ENCODE data around the gene HIC2. TPM values are rescaled to one million over a fixed set of nuclear protein-coding genes. Genes with fewer than 3 reads are reported as not detected.
"Not testable (repeated sequence)": the region's sequence is repeated elsewhere in the genome, so short reads cannot be mapped to it uniquely, and the experiment has no call there.

HIC2 gene
- polyA plus RNA-seq, 1 experiment: 0.54 TPM

DNA sequence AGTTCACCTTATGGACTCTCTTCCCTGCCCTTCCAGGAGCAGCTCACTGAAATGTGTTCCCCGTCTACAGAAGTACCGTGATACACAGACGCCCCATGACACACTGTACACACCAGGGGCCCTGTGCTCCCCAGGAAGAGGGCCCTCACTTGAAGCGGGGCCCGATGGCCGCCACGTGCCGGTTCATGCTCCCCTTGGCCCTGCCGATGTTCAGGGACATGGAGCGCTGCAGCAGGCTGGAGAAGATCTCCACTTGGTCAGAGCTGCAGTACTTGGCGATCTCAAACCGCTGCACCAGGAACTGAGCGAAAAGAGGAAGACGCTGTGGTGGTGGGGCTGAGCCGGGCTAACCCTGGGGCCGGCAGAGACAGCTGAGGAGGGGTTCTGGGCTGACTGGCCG lies 70.6 kb downstream of the HIC2 start:
- CTCF ChIA-PET; POLR2A ChIA-PET; H3K27me3 ChIP-seq (ENCODE audit: control insufficient read depth, insufficient read depth, low read length); DNase-seq (ENCODE audit: low read depth); H3K36me3 ChIP-seq (ENCODE audit: control insufficient read depth, insufficient read depth, low read length); H3K4me3 ChIP-seq (ENCODE audit: low read depth, low read length): not testable (repeated sequence)

DNA sequence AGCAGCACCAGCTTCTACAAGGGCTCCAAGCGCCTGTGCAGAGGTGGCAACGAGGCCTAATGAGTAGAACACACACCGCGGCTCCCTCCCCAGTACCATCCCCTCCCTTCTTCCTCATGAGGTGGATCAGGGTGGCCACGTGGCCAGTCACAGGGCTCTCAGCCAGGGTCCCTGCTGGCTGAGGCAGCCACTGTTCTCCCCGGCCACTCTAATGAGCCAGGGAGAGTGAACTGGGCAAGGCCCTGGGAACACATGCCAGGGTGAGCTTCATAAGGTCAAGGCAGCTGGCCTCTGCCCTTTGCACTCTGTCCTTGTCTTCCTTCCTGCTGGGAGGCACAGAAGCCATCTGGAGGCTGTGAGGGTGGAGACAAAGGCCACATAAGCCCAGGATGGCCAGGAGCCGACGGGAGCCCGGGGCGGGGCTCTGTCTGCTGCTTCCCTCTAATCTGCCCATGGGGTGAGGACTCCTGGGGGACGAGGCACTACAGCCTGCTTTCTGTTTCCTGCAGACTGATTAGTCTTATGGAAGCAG lies 72.0 kb downstream of the HIC2 start:
- H3K36me3 ChIP-seq (ENCODE audit: control insufficient read depth, insufficient read depth, low read length); CTCF ChIA-PET; H3K27me3 ChIP-seq (ENCODE audit: control insufficient read depth, insufficient read depth, low read length); H3K4me3 ChIP-seq (ENCODE audit: low read depth, low read length); POLR2A ChIA-PET; DNase-seq (ENCODE audit: low read depth): not testable (repeated sequence)

DNA sequence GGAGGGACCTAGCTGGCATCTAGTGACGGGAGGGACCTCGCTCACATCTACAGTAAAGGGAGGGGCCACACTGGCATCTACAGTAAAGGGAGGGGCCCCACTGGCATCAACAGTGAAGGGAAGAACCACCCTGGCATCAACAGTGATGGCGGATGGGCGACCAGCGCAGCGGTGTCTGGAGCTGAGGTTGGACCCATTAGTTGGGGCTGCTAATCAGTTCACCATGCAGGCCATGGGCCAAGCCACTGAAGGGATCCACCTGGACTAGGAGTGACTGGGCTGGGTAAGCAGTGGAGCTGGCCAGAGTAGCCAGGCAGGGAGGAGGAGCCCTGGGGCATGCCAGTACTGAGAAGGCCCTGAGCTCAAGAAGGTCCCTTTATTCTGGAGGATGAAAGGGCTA lies 73.4 kb downstream of the HIC2 start:
- CTCF ChIA-PET; H3K36me3 ChIP-seq (ENCODE audit: control insufficient read depth, insufficient read depth, low read length); H3K27me3 ChIP-seq (ENCODE audit: control insufficient read depth, insufficient read depth, low read length); POLR2A ChIA-PET; H3K4me3 ChIP-seq (ENCODE audit: low read depth, low read length); DNase-seq (ENCODE audit: low read depth): not testable (repeated sequence)

DNA sequence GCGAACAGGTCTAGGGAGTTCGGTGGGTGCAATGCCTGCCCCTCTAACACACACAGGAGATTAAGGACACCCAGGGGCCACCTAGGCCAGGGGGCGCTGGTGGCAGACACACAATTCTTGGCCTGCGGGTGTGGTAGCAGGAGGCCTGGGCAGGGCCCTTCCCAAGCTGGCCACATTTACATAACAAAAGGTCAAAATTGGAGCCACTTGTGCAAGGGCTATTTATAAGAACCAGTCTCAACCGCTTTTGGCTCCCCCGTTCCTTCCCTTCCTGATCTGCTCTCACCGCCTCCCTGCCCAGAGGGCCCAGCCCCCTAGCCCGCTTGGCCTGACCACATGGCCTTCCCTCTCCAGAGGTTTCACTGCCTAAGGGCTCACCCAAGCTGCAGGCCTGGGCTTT lies 75.1 kb downstream of the HIC2 start:
- H3K27me3 ChIP-seq (ENCODE audit: control insufficient read depth, insufficient read depth, low read length); DNase-seq (ENCODE audit: low read depth); CTCF ChIA-PET; H3K4me3 ChIP-seq (ENCODE audit: low read depth, low read length); POLR2A ChIA-PET; H3K36me3 ChIP-seq (ENCODE audit: control insufficient read depth, insufficient read depth, low read length): not testable (repeated sequence)

DNA sequence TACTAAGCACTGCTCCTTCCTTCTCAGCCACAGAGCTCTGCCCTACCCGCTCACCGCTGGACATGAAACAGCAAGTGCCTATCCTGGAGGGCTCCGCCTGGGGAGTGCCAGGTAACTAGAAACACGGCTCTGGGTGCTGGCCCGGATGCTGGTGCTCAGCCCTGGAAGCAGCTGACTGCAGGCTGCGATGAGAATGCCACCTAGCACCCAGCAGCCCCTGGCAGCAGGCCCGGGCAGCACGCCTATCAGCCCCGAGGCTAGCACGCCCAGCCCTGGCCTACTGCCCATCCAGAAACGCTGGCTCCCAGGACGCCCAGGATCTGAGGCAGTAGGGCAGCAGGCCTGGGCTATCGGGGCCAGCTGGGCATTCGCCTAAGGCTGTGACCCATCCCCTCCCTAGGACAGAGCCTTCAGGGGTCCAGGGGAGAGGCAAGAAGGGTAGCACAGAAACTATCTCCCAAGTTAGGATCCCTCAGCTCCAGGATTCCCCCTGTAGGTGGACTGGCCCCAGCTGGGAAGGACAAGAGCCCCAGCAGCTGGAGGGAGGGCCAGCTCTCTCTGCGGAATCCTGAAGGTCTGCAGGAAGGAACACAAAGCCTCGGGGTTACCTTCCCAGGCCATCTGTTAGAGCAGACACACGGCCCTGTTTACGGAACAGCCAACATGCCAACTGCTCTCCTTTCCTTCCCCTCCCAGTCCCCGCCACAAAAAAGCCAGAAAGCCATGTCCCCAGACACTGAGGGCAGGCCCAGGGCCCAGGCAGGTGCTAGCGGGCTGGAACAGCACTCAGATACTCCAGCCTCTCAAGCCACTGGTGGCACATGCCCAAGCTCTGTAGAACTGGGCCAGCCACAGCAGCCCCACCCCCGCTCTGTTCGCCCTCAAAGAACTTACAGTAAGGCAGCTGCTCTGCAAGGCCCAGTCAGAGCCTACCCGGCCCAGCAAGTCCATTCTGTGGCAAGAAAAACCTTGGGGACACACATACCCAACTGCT lies 76.9 kb downstream of the HIC2 start:
- DNase-seq (ENCODE audit: low read depth); CTCF ChIA-PET; H3K27me3 ChIP-seq (ENCODE audit: control insufficient read depth, insufficient read depth, low read length); H3K36me3 ChIP-seq (ENCODE audit: control insufficient read depth, insufficient read depth, low read length); POLR2A ChIA-PET; H3K4me3 ChIP-seq (ENCODE audit: low read depth, low read length): not testable (repeated sequence)

DNA sequence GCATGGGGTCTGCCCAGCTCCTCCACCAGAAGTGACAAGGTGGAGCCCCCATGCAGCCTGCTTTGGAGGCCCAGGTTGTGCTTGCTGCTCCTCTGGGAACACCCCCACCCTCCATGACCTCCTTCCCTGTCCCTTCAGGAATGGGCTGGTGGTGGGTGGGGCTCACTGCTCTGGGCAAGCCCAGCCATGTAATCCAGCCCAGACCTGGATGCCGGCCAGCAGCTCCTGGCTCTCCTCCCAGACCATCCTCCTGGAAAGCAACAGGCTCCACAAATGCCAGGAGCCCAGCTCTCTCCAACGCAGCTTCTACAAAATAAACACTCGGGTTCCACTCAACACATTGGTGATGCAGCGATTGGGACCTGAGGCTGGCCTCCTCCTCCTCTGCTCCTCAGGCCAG lies 80.8 kb downstream of the HIC2 start:
- H3K36me3 ChIP-seq (ENCODE audit: control insufficient read depth, insufficient read depth, low read length); H3K4me3 ChIP-seq (ENCODE audit: low read depth, low read length); DNase-seq (ENCODE audit: low read depth); CTCF ChIA-PET; H3K27me3 ChIP-seq (ENCODE audit: control insufficient read depth, insufficient read depth, low read length); POLR2A ChIA-PET: not testable (repeated sequence)

DNA sequence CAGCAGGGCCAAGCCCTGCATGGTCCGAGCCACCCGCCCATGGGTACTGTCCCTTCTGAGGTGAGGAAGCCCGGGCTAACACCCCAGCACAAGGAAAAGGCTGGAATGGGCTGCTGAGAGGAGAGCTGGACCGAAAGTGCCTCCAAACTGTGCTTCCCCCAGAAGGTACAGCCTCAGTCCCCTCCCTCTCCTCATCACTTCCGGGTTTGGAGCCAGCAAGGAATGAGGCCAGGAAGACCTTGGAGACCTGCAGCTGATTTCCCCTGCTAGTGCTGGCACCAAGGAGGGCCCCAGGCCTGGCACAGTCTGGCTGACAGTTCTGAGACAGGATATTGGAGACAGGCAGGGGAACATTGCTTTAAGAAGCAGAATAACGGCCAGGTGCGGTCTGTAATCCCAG lies 81.3 kb downstream of the HIC2 start:
- H3K4me3 ChIP-seq (ENCODE audit: low read depth, low read length); DNase-seq (ENCODE audit: low read depth); POLR2A ChIA-PET; CTCF ChIA-PET; H3K27me3 ChIP-seq (ENCODE audit: control insufficient read depth, insufficient read depth, low read length); H3K36me3 ChIP-seq (ENCODE audit: control insufficient read depth, insufficient read depth, low read length): not testable (repeated sequence)

DNA sequence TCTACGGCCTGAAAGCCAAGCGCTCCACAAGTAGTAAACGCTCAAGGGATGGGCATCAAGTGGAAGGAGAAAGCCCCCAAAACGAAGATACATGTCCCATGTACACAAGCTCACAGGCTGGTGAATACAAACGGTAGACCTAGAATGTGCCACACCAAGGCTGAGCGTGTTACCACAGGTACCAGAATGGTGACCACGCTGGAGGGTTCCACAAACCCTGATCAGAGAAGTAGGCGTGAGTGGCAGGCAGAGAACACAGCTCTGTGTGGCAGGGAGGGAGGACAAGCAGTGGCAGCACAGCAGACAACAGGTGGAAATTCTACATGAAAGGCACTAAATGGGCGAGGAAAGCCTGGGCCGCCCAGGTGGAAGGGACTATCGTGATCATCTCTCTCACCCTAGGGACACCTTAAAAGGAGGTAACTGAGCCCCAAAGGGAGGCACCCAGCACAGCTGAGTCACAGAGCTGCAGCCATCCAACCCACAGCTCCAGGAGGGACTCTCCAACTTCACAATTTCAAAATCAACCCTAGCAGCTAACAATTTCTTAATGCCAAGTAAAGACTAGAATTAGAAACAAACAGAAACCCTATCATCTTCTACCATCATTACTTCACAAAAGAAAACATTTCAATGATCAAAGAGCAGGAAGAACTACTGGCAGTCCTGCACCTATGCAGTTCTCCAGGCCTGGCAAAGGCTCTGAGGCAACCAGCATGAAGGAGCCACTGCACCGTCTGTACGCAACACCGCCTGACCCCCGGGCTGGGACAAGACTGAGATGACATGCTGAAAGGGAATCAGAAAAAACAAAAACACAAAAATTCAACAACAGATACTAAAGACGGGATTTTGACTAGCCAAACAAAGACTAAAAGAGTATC lies 82.7 kb downstream of the HIC2 start:
- H3K27me3 ChIP-seq (ENCODE audit: control insufficient read depth, insufficient read depth, low read length); H3K36me3 ChIP-seq (ENCODE audit: control insufficient read depth, insufficient read depth, low read length); H3K4me3 ChIP-seq (ENCODE audit: low read depth, low read length); POLR2A ChIA-PET; DNase-seq (ENCODE audit: low read depth); CTCF ChIA-PET: not testable (repeated sequence)

Small RNA genes lying within 50 kb of the gene (small RNA-seq; reads per million reads assigned to genes)
- gene RF00492 (ENCODE audit: insufficient read length, low read depth, low replicate concordance) (not detected), gene RN7SKP63 (ENCODE audit: insufficient read length, low read depth, low replicate concordance) (not detected)

Other genes starting within 250 kb of the HIC2 start
- gene RIMBP3B, start 33.6 kb upstream of the HIC2 start, polyA plus RNA-seq (2011; rRNA removed): 0.01 TPM in 1 of 2 replicates, not detected in the other
- gene TMEM191C, start 50.0 kb downstream of the HIC2 start, polyA plus RNA-seq (2011; rRNA removed): 1.2 and 2.0 TPM in 2 replicates
- gene RIMBP3C, start 134.1 kb downstream of the HIC2 start, polyA plus RNA-seq (2011; rRNA removed): 0.06 and 0.11 TPM in 2 replicates
- 47.3 and 61.9 TPM in 2 replicates for gene UBE2L3, start 150.3 kb downstream of the HIC2 start, polyA plus RNA-seq (2011; rRNA removed)
- gene YDJC, start 212.7 kb downstream of the HIC2 start, polyA plus RNA-seq (2011; rRNA removed): 14.6 and 20.0 TPM in 2 replicates
- 0.10 and 0.13 TPM in 2 replicates for gene CCDC116, start 215.4 kb downstream of the HIC2 start, polyA plus RNA-seq (2011; rRNA removed)
- 10.9 and 22.8 TPM in 2 replicates for gene SDF2L1, start 224.9 kb downstream of the HIC2 start, polyA plus RNA-seq (2011; rRNA removed)
- gene PPIL2, start 248.6 kb downstream of the HIC2 start, polyA plus RNA-seq (2011; rRNA removed): 38.9 and 64.7 TPM in 2 replicates